UCSD-AML1 (cell line): ENCODE results near the gene EVC2.

ENCODE experiments used
- DNase-seq: peaks from one replicate; lab custom pipeline; 2025; ENCODE audit not compliant: unreplicated experiment; lab: John Stamatoyannopoulos, UW

Gene EVC2

GRCh38 chr4:5515646-5516045, 192.7 kb downstream of the EVC2 start:
- DNase-seq: no peak
